HG02840 (cell line): ENCODE results near the gene COL27A1.

Experiments used
- ATAC-seq: cut with Tn5 transposase; IDR thresholded peaks from one replicate; pipeline ENCODE4 v1.9.1; 2021; ENCODE audit warnings: mild to moderate bottlenecking, moderate library complexity, moderate number of reproducible peaks; ENCODE audit not compliant: unreplicated experiment, low FRiP score

Gene COL27A1

DNA sequence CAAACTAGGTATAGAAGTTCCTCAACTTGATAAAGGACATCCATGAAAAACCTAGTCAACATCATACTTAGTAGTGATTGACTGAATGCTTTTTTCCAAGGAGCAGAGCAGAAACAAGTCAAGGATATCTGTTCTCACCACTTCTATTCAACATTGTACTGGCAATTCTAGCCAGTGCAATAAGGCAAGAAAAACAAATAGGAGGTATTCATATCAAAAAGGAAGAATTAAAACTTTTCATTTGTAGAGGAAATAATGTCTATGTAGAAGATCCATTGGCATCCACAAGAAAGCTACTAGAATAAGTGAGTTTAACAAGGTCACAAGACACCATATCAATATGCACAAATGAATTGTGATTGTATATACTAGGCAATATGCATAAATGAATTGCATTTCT is 139.3 kb downstream of the COL27A1 start:
- ATAC-seq: no peak

DNA sequence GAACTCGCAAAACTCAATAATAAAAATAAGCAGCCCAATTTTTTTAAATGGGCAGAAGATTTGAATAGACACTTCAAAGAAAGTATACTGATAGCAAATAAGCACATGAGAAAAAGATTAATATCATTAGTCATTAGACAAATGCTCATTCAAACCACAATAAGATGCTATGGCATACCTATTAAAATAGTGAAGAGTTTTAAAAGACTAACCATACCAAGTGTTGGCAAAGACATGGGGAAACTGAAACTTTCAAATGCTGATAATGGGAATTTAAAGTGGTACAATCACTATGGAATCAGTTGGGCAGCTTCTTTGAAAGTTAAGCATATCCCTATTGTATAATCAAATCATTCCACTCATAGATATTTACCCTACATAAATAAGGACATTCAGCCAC is 141.0 kb downstream of the COL27A1 start:
- ATAC-seq: no peak

DNA sequence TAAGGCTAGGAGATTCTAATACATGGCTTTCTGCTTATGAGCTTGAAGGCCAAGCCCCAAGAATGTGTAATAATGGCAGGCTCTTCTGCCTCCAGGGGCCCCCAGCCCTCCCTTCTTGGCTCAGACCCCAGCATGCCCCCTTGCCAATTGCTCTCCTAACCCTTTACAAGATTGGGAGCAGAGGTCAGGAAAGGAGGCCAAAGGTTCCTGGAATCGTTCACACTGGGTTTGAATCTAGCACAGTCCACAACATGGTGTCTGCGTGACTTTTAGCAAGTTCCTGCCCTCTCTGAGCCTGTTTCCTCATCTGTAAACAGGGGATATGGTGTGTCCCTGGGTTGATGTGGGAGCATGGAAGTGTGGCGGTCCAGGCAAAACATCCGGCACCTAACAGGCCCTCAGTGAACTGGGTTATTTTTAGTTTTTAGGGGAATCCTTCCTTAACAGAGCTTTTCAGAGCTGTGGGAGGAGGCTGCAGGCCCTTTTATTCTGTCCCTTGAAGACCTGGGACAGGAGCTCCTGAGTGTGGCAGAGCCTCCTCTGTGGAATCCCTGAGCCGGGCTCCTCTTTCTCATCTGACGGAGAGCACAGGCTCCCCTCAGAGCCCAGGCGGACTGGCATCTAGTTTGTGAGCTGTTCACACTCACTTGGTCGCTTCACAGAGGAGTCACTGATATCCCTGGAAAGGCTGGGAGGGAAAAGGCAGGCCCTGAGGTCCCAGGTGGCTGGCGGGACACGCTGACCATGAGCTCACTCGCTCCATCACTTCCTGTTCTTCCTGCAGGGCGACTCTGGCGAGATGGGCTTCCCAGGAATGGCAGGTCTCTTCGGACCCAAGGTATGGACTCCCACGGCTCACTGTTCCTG is 144.2 kb downstream of the COL27A1 start:
- no peak for ATAC-seq

DNA sequence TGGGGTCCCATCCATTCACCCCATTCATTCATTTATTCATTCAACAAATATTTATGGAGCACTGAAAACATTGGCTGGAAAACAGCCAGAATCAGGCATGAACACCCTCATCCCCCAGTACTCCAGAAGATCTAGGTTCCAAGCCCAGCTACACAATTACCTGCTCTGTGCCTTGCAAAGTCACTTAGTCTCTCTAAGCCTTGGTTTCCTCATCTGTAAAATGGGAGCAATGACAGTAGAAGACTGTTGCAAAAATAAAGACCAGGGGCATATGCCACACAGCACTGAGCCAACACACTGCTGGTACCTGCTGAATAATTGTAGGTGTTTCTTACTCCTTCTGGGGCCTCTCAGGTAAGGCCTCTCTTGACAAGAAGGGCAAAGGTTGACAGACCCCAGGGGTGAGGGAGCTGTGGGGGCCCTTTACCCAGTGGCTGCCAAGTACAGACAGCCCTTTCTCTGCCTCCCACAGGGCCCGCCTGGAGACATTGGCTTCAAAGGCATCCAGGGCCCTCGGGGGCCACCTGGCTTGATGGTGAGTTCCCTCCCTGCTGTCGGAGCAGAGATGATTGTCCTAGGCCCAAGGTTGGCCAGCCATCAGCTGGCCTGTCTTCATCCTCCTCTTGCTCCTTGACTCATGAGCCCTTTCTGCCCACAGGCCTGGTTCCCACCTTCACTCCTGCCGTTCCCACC is 145.0 kb downstream of the COL27A1 start:
- no peak for ATAC-seq

DNA sequence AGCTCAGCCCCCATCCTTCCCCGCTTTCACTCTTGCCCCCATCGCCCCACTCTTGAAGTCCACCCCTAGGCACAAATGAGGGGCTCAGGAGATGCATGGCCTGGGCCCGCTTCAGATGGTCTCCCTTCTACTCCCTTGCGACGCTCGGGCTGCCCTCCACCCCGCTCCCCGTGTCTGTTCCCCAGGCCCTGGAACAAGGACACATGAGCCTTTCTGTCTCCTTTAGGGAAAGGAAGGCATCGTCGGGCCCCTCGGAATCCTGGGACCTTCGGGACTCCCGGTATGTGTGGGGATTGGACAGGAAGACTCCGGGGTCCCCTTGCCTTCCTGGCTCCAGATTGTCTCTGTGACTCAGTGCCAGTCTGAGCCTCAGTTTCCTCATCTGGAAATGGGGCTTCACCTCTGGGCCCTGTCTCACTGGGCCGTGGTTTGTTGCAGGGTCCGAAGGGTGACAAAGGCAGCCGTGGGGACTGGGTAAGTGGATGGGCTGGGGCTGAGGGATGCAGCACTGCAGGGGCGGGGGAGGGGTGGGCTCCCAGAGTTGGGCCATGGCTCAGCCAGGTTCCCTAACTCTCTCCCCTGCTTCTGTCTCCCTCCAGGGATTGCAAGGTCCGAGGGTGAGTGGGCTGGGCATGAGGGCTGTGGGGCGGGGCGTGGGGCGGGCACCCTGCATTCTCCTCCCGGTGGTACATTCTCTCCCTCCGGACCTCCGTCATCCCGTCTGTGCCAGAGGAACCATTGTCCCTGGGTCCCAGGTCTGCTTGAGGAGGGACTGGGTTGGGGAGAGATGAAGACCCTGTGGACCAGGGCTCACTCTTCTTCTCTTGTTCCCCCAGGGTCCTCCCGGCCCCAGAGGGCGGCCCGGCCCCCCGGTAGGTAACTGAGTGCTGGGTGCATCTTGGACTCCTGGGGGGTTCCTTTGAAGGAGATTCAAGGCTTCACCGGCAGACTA is 145.8 kb downstream of the COL27A1 start:
- ATAC-seq: no peak

DNA sequence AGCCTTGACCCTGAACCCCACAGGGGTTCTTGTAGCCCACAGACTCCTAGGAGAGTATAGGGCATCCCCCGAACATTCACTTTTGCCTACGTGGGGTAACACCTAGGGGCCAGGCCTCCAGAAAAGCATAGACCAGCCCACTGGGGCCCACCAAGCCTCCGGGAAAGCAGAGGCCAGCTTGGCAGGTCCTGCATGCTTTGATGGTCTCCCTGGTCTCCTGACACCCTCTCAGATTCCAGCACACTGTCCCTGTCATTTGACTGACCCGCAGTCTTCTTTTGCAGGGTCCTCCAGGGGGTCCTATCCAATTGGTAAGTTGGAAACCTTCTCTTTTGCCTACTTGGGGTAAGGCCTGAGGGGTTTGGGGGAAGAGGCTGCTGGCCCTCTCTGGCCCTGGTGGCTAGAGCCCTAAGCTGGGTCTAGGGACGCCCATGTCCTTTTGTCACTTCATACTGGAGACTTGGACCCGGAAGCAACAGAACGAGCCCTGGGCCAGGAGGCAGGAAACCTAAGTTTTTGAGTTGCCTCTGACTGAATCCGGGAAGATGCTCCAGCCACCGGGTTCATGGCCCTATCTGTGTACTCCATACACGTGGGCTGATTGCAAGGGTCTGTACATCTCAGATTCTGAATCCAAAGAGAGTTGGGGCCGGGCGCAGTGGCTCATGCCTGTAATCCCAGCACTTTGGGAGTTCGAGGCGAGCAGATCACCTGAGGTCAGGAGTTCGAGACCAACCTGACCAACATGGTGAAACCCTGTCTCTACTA is 146.6 kb downstream of the COL27A1 start:
- no peak for ATAC-seq

DNA sequence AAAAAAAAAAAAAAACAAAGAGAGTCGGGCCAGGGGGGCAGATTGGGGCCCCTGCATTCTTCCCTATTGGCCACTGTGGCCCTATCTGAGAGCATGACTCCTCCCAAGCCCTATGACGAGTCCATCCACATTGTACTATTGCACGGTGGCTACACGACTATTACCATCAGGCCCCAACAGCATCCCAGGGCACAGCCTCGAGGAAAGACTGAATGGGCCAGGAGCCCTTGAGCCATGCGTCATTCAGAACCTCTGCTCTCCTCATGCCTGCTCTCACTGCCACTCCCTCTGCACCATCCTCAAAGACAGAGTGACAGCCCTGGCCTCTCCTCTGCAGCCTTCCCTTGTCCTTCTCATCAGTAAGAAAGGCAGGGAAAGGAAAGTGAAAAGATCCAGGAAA is 147.4 kb downstream of the COL27A1 start:
- no peak for ATAC-seq

DNA sequence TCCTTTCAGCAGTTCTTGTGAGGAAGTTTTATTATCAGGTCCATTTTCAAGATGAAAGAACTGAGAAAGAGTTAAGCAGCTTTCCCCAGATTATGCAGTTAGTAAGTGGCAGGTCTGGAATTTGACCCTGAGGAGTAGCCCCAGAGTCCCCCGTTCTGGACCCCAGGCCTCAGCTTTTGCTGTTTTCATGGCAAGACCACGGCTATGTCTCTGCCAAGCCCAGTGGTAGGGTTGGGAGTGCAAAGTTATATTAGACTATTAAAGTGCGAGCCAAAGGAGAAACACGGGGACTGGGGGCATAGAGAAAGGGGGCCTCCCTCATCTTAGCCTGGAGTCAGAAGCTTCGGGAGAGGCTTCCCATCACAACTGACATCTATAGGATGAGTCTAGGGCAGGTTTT is 148.2 kb downstream of the COL27A1 start:
- ATAC-seq: no peak

DNA sequence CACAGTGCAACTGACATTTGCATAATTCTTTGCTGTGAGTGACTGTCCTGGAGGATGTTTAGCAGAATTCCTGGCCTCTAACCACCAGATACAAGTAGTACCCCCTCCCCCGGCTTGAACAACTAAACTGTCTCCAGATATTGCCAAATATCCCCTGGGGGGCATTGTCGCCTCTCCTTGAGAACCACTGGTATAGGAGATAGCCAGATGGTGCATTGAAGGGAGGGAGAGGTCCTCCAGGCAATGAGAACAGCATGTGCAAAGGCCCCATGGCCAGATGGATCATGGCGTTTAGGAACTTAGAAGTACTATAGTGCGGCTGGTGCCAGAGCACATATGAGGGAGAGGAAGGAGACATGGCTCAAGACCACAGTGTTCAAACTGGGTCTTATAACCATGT is 148.6 kb downstream of the COL27A1 start:
- ATAC-seq: no peak

DNA sequence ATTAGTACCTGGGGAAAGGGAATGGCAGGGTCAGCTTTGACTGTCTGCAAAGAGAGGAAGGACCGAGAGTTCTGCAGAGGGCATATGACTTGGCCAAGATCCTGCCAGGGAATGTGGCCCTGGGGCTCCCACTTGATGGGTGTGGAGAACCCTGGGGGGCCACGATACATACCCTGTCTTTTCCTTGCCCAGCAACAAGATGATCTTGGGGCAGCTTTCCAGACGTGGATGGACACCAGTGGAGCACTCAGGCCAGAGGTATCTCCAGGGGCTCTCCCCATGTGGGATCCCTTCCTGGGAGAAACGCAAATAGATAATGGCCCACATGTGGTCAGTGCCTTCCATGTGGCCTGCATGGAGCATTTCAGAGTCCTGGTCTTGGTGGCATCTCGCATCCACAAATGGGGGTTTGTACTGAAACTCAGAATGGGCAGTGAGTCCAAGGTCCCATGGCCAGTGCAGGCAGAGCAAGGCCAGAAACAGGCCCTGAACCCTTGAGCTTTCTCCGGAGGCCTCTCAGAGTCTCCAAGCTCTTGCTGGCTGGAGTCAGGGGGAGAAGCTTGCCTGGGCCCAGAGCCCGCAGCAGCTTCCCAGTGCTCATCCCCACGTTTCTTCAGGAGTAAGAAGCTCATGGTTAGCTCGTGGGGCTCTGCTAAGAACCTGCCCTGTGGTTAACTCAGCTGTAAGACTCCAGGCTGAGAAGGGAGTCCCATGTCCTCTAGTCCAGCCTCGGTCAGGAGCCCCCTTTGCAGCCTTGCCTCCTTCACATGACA is 149.3 kb downstream of the COL27A1 start:
- ATAC-seq: no peak

DNA sequence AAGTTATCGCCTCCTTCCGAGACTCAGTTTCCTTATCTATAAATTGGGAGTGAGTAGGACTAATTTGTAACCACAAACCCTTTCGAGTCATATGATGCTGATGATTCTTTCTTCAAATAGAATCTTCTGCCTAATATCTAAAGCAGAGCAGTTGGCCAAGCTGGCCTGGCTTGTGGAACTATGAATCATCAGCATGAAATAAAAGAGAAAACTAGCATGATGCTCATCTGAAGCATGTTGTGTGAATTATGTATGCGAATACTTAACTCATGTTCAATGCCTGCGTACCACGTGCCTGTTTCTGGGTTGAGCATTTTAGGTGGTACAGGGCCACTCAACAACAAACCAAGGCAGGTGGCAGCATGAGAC is 152.5 kb downstream of the COL27A1 start:
- ATAC-seq: no peak

DNA sequence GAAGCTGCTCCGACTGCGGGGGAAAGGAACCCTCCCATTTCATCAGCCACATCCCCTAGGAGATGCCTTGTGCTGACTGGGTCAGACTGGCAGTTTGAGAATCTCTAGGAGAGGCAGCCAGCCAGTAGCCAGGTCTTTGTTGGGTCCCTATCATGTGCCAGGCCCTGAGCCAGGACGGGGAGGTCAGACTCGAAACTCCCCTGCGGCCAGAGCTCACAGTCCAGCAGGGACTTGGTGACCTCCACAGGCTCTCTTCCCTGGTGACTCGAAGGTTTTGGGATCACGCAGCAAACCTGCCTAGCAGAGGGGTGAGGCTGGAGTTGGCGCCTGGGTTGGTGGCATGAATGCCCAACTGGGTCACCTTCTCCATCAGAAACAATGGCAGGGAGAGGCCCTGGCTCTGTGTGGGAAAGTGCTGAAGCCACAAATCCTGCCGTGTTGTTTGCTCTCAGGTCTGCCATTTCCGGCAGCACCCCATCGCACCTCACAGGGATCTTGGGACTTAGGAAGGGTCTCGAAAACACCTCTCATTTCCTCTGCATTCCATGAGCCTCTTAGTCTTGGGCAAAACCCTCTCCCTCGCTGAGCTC is 153.1 kb downstream of the COL27A1 start:
- no peak for ATAC-seq

DNA sequence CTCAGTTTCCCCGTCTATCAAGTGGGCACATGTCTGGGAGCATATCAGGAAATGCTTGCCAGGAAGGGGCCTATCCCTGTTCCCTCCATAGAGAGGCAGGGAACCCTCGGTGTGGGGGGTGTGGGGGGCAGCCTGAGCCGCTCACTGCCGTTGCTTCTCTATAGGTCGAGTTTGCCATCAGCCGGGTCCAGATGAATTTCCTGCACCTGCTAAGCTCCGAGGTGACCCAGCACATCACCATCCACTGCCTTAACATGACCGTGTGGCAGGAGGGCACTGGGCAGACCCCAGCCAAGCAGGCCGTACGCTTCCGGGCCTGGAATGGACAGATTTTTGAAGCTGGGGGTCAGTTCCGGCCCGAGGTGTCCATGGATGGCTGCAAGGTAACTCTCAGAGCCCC is 153.8 kb downstream of the COL27A1 start:
- ATAC-seq: no peak

DNA sequence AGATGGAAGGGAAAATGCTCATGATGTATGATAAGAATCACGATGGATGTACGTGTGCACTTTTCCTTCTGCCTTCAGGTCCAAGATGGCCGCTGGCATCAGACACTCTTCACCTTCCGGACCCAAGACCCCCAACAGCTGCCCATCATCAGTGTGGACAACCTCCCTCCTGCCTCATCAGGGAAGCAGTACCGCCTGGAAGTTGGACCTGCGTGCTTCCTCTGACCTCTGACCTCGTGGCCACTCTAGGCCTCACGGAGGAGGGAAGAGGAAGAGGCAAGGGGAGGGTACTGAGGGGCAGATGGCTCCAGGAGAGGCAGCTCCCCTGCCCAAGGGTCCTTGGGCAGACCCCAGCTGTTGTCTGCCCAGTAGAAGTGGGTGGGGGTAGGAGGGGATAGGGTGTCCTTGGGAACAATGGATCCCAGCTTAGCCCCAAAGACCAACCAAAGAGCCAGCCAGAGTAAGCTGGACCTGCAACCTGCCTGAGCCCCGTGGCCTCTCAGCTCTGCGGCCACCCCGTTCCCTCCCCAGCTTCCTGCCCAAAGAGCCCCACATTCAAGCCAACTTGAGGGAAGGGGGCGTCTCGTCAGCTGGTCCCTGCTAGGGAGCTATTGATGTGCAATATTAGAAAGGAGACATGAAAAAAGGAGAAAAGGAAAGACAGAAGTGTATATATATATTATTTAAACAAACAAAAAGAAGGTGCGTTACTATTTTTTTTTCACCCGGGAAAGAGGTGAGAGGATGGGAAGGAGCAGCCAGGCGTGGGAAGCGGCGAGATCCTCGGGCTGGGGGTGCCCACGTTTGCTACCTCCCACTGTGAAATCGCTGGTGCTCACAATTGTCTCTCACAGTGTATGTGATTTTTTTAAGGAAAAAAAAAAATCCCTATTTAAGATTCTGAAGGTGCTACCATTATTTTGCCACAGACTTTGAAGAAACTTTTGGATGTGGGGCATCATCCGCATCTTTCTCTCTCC is 155.4 kb downstream of the COL27A1 start:
- no peak for ATAC-seq

DNA sequence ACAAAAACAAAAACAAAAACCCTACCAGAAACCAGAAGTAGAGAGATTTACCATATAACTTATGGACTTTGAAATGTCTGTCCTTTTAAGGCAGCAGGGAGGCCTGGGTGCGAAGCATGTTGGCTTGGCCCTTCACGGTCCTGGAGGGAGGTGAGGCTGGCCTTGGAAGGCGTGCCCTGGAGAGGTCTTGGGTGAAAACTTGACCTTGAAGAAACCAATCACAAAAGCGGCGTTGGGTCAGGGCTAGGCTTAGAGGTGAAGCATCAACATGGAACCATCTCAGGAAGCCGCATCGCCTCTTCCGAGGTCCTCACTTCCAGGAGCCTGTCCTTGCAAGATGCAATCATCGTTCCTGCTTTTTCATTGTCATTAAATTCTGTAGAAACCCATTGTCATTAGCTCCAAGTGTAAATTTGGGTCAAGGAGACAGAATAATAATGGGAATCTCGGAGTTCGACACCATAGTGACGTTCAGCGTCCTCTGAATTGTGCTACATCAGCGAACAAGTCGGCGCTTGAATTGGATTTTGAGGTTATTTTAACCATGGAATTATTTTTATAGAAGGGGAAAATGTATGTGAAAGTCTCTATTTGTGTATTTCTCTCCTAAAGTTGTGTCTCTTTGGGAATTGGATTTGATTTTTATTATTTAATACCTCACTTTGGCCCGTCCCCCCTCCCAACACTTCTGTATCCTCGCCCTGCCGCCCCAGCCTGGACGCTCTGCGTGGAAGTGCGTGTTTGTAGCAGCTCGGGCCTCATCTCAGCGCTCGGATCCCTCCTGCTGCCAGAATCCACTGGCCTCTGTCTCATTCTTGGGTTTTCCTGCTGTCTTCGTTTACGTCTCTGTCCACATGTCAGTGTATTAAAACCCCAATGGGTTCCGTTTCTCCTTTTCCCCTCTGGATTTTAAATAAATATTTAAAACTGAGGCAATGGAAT is 156.5 kb downstream of the COL27A1 start:
- no peak for ATAC-seq

DNA sequence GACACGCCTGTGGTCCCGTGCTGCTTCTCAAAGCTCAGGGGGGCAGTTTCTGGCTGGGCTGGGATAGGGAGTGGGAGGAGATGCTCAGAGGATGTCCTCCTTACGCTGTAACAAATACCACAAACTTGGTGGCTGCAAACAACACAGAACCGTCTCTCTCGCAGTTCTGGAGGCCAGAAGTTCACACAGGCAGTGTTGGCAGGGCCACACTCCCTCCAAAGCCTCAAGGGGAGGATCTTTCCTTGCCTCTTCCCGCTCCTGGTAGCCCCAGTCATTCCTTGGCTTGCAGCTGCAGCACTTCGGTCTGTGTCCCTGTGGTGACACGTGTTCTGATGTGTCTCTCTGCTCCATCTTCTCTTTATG is 157.2 kb downstream of the COL27A1 start:
- no peak for ATAC-seq

DNA sequence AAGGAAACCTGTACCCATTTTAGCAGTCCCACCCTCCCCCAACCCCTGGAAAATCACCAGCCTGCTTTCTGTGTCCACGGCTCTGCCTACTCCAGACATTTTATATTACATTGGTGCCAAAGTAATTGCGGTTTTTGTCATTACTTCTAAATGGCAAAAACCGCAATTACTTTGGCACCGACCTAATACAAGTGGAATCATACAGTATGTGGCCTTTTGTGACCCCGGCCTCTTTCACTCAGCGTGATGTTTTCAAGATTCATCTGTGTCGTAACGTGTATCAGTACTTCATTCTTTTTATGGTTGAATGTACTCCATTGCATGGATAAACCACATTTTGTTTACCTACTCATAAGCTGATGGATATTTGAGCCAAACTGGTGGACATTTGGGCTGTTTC is 157.8 kb downstream of the COL27A1 start:
- no peak for ATAC-seq
